Activated CD4-positive, alpha-beta T cell treated with anti-CD3 and anti-CD28 coated beads for 36 hours (primary cell): ENCODE data around the gene DOK5. TPM values are rescaled to one million over a fixed set of nuclear protein-coding genes. Genes with fewer than 3 reads are reported as not detected.

ENCODE experiments used
- ATAC-seq: fragments of 200-7000 bp; cut with Tn5 transposase; one replicate; pipeline ENCODE4 v1.10.0; 2021; ENCODE audit warnings: mild to moderate bottlenecking, moderate library complexity
- CTCF ChIA-PET: fragments of 350-600 bp; sonication (Branson Sonifier 250); formaldehyde crosslinking; loops from one replicate; lab custom pipeline; 2021; ENCODE audit warnings: antibody characterized with exemption; lab: Charles Lee
- POLR2A ChIA-PET: fragments of 350-600 bp; sonication (Branson Sonifier 250); formaldehyde crosslinking; loops from one replicate; lab custom pipeline; 2021; ENCODE audit warnings: antibody characterized with exemption, inconsistent platforms; lab: Charles Lee
- DNase-seq: peaks from one replicate; pipeline ENCODE4 v3.0.0-alpha.2; 2020
- H3K27ac Mint-ChIP-seq: one replicate; pipeline ENCODE4 v1.8.0; 2021; ENCODE audit warnings: mixed read lengths
- H3K27me3 Mint-ChIP-seq: one replicate; pipeline ENCODE4 v1.8.0; 2021; ENCODE audit warnings: mixed read lengths
- H3K36me3 Mint-ChIP-seq: one replicate; pipeline ENCODE4 v1.8.0; 2021; ENCODE audit warnings: low read depth, mixed read lengths
- H3K4me1 Mint-ChIP-seq: one replicate; pipeline ENCODE4 v1.8.0; 2021; ENCODE audit warnings: mixed read lengths
- H3K4me3 Mint-ChIP-seq: one replicate; pipeline ENCODE4 v1.8.0; 2021; ENCODE audit warnings: mild to moderate bottlenecking, moderate library complexity, mixed read lengths
- H3K9me3 Mint-ChIP-seq: one replicate; pipeline ENCODE4 v1.8.0; 2021; ENCODE audit warnings: low read depth, mixed read lengths
- intact Hi-C, 2 experiments: fragments of 100-400 bp; cut with DNase I in 1 of 2; cut with micrococcal nuclease in 1 of 2; formaldehyde crosslinking; loops; one replicate each; pipeline versions ENCODE4 v1.14.2 to v1.15.1; 2022 to 2024; cut with DNase I, micrococcal nuclease
- total RNA-seq, 2 experiments: library from RNA; stranded (reverse); gene quantifications; one replicate each; pipeline ENCODE4 v1.2.3, GENCODE V29; 2021

Gene DOK5
- total RNA-seq, 2 experiments from 2014 or later = 2.1 to 2.9 TPM

GRCh38 chr20:54543369-54543768, 68.0 kb downstream of the DOK5 start:
- intact Hi-C loops = no loop called here
- H3K9me3 Mint-ChIP-seq = peaks cover 2% of the 10 kb centered on the region
- DNase-seq (no peak), ATAC-seq (no peak)
- H3K36me3 Mint-ChIP-seq = no peaks in the 10 kb centered on the region
- H3K4me1 Mint-ChIP-seq = no peaks in the 10 kb centered on the region
- ChIA-PET CTCF (interaction anchor here (0.9 to 1.2 kb wide), 2 partner anchors 9 to 16 kb away, joined by 3 read pairs; no protein-coding TSS in a partner anchor), POLR2A (no interaction called here)
- no peak overlapping the region for H3K27ac Mint-ChIP-seq
- H3K4me3 Mint-ChIP-seq = no peak overlapping the region
- H3K27me3 Mint-ChIP-seq = peaks cover 7% of the 10 kb centered on the region

- H3K4me3 Mint-ChIP-seq = no peak overlapping the region
- no peaks in the 10 kb centered on the region for H3K9me3 Mint-ChIP-seq
- peaks cover 7% of the 10 kb centered on the region for H3K27me3 Mint-ChIP-seq
- no peak overlapping the region for H3K27ac Mint-ChIP-seq
- ATAC-seq (no peak), DNase-seq (no peak)
- no peaks in the 10 kb centered on the region for H3K36me3 Mint-ChIP-seq
- peaks cover 4% of the 10 kb centered on the region for H3K4me1 Mint-ChIP-seq
- CTCF ChIA-PET = no interaction called here
- POLR2A ChIA-PET = no interaction called here
- intact Hi-C loops = no loop called here
Observed at GRCh38 chr20:54545676-54546358, 70.4 kb downstream of the DOK5 start.

DNA sequence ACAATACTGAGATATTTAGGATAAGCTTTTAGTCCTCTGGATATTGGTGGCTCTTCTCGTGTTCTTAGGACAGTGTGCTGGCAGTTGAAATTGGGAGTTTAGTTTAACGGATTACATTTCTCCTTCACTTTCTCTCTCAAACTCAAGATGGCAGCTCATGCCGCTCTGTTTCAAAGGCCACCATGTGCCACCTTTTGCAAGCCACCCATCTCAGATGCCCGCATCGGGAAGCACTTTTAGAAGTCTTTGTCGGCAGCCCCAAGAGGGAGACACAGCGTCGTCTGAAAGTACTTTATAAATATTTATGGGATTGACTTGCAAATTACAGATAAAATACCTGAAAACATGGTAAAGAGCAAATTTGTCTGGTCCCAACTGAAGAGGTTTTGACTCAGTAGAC, 73.5 kb downstream of the DOK5 start:
- peaks cover 4% of the 10 kb centered on the region for H3K27me3 Mint-ChIP-seq
- intact Hi-C loops = no loop called here
- ATAC-seq = no peak

GRCh38 chr20:54549658-54550326, 74.4 kb downstream of the DOK5 start:
- CTCF ChIA-PET = no interaction called here

More for the DNA sequence above, 73.5 kb downstream of the DOK5 start:
- H3K4me1 Mint-ChIP-seq = peaks cover 8% of the 10 kb centered on the region
- H3K9me3 Mint-ChIP-seq = peaks cover 4% of the 10 kb centered on the region
- DNase-seq = no peak
- no peak overlapping the region for H3K27ac Mint-ChIP-seq
- ChIA-PET POLR2A (no interaction called here), CTCF (no interaction called here)
- H3K4me3 Mint-ChIP-seq = no peak overlapping the region
- H3K36me3 Mint-ChIP-seq = no peaks in the 10 kb centered on the region

DNA sequence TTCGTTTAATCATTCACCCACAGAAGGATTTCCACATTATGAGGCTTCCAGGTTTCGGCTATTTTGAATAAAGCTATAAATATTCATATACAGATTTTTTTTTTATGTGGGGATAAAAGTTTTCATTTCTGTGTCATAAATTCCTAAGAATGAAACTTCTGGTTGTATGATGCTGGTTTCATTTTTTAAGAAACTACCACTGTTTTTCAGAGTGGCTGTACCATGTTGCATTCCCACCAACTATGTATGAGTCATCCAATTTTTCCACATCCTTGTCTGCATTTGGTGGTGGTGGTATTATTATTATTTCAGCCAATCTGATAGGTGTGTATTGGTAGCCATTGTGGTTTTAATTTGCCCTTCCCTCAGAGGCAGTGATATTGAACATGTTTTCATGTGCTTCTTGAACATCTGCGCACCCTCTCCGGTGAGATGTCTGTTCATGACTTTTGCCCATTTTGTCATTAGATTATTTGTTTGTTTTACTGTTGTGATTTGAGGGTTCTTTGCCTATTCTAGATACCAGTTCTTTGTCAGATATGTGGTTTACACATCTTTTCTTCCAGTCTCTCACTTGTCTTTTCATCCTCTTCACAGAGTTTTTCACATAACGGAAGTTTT, 75.5 kb downstream of the DOK5 start:
- ChIA-PET CTCF (no interaction called here), POLR2A (no interaction called here)
- Mint-ChIP-seq H3K36me3 (no peaks in the 10 kb centered on the region), H3K4me3 (no peak overlapping the region), H3K4me1 (peaks cover 8% of the 10 kb centered on the region), H3K9me3 (peaks cover 4% of the 10 kb centered on the region), H3K27me3 (peaks cover 8% of the 10 kb centered on the region), H3K27ac (peak overlapping the region; percentile 47)
- ATAC-seq = no peak
- DNase-seq = no peak
- intact Hi-C loops = no loop called here

More at GRCh38 chr20:54549658-54550326, 74.4 kb downstream of the DOK5 start:
- ATAC-seq (no peak), DNase-seq (no peak)
- intact Hi-C loops = no loop called here
- POLR2A ChIA-PET = no interaction called here
- Mint-ChIP-seq H3K4me3 (no peak overlapping the region), H3K27me3 (peaks cover 5% of the 10 kb centered on the region), H3K36me3 (no peaks in the 10 kb centered on the region), H3K4me1 (peaks cover 8% of the 10 kb centered on the region), H3K27ac (no peak overlapping the region), H3K9me3 (peaks cover 4% of the 10 kb centered on the region)

- Mint-ChIP-seq H3K27me3 (peaks cover 11% of the 10 kb centered on the region), H3K27ac (no peak overlapping the region), H3K4me1 (peaks cover 8% of the 10 kb centered on the region), H3K4me3 (no peak overlapping the region), H3K36me3 (no peaks in the 10 kb centered on the region), H3K9me3 (peaks cover 4% of the 10 kb centered on the region)
- no peak for DNase-seq
- ChIA-PET CTCF (no interaction called here), POLR2A (no interaction called here)
- ATAC-seq = no peak
- intact Hi-C loops = no loop called here
Observed at GRCh38 chr20:54554006-54554405, 78.6 kb downstream of the DOK5 start.

DNA sequence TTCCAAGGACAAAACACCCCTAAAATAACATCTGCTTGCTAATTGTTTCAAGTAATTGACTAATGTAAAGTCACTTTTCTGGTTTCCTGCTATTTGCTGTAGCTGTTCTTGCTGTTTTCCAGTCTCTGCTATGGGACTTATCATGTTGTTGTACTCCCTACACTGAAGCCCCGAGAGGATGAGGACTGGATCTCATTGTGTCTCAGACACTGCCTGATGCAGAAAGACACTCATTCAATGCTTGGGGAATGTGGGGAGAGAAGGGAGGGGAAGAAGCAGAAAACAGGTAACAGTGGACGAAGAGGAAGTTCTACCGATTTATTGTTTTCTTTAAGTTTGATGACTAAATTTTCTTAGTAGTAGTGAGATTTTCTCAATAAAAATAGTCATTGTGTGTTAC, 79.8 kb downstream of the DOK5 start:
- Mint-ChIP-seq H3K36me3 (no peaks in the 10 kb centered on the region), H3K9me3 (peaks cover 4% of the 10 kb centered on the region), H3K27ac (no peak overlapping the region), H3K27me3 (peaks cover 11% of the 10 kb centered on the region), H3K4me1 (peaks cover 8% of the 10 kb centered on the region), H3K4me3 (no peak overlapping the region)
- ATAC-seq (no peak), DNase-seq (no peak)
- CTCF ChIA-PET = interaction anchor here (0.7 kb wide), 1 partner anchor 51 kb away, joined by 4 read pairs; no protein-coding TSS in a partner anchor
- POLR2A ChIA-PET = no interaction called here
- intact Hi-C loops = no loop called here

DNA sequence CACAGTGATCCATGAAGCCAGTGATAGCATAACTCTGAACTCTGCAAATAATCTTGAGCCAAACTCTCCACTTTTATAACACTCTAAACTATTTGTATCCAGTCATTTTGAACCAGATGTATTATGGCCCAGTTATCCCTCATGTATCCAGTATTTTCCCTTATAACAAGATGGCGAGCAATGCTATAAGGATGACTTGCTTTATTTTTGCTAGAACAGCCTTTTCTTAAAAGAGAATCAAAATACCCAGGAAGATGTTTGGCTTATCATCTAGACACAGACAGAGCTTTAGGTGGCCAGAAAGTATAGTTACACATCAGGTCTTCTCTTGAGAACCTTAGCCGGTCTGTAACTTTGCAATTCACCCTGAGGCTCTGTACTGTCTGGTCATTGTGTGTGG, 81.0 kb downstream of the DOK5 start:
- no peaks in the 10 kb centered on the region for H3K9me3 Mint-ChIP-seq
- intact Hi-C loops = no loop called here
- ATAC-seq = no peak
- peaks cover 7% of the 10 kb centered on the region for H3K27me3 Mint-ChIP-seq
- no peak for DNase-seq
- POLR2A ChIA-PET = no interaction called here
- CTCF ChIA-PET = no interaction called here
- no peaks in the 10 kb centered on the region for H3K4me1 Mint-ChIP-seq
- H3K36me3 Mint-ChIP-seq = no peaks in the 10 kb centered on the region
- H3K4me3 Mint-ChIP-seq = no peak overlapping the region
- no peak overlapping the region for H3K27ac Mint-ChIP-seq

DNA sequence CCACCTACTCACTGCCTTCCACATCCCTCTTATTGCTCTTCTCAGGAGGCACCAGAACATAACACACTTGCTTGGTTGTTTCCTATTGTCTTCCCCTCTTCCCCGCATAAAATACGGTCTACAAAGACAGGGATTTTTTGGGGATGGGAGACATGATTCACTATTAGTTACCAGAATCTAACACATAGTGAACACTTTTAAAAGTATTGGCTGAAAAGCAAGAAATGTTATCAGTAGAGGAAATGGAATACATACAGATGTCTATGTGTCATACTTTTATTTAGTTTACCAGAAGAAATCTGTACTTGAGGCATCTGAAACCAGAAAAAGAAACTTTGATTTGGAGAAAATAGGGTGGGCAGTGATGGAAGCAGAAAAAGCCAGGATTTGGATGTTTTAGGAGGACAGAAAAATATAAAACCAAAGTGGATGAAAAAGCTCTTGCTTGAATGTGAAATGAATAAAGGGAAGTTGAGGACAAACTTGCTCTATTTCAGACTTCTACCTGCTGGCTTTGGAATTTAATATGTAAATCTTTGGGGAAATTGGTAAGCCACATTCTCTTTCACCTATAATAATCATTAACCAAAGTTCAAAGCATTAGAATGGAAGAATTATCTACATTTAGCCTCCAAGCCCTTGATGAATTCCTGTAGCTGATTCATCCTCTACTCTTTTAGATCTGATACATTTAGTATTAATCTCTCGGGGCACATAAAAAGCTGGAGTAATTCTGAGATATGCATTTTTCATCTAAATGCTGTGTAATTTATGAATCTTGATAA, 82.6 kb downstream of the DOK5 start:
- H3K4me3 Mint-ChIP-seq = no peak overlapping the region
- ChIA-PET POLR2A (no interaction called here), CTCF (no interaction called here)
- no peaks in the 10 kb centered on the region for H3K9me3 Mint-ChIP-seq
- no peaks in the 10 kb centered on the region for H3K36me3 Mint-ChIP-seq
- DNase-seq (no peak), ATAC-seq (no peak)
- no peaks in the 10 kb centered on the region for H3K4me1 Mint-ChIP-seq
- intact Hi-C loops = no loop called here
- H3K27ac Mint-ChIP-seq = no peak overlapping the region
- peaks cover 7% of the 10 kb centered on the region for H3K27me3 Mint-ChIP-seq

GRCh38 chr20:54559890-54560289, 84.5 kb downstream of the DOK5 start:
- intact Hi-C loops = no loop called here
- no peaks in the 10 kb centered on the region for H3K36me3 Mint-ChIP-seq
- no peak overlapping the region for H3K4me3 Mint-ChIP-seq
- POLR2A ChIA-PET = no interaction called here
- H3K27me3 Mint-ChIP-seq = peaks cover 6% of the 10 kb centered on the region
- CTCF ChIA-PET = interaction anchor here (0.6 to 1.5 kb wide), 2 partner anchors 16 to 426 kb away, joined by 3 to 4 read pairs; no protein-coding TSS in a partner anchor
- DNase-seq (no peak), ATAC-seq (no peak)
- no peak overlapping the region for H3K27ac Mint-ChIP-seq
- no peaks in the 10 kb centered on the region for H3K4me1 Mint-ChIP-seq
- H3K9me3 Mint-ChIP-seq = no peaks in the 10 kb centered on the region

DNA sequence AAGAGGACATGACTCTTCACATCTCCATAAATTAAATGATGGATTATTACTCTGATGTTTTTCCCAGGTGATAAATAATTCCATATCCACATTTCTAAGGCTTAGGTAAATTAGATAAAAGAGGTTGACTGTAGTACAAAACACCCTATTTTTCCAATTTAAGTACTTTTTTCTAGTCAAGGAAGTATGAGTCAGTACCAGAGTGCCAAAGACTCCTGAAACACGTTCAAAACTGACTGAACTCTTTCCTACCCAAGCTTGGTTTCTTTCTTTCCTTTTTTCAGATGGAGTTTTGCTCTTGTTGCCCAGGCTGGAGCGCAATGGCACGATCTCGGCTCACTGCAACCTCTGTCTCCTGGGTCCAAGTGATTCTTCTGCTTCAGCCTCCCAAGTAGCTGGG, 85.0 kb downstream of the DOK5 start:
- peaks cover 3% of the 10 kb centered on the region for H3K27me3 Mint-ChIP-seq

More for the DNA sequence above, 85.0 kb downstream of the DOK5 start:
- Mint-ChIP-seq H3K36me3 (no peaks in the 10 kb centered on the region), H3K4me1 (no peaks in the 10 kb centered on the region), H3K27ac (no peak overlapping the region), H3K4me3 (no peak overlapping the region), H3K9me3 (no peaks in the 10 kb centered on the region)
- POLR2A ChIA-PET = no interaction called here
- DNase-seq (no peak), ATAC-seq (no peak)
- intact Hi-C loops = no loop called here
- CTCF ChIA-PET = interaction anchor here (0.6 to 1.5 kb wide), 2 partner anchors 17 to 427 kb away, joined by 3 to 4 read pairs; no protein-coding TSS in a partner anchor
